HCT116 (cell line): ENCODE results near the gene ABI1. TPM values are rescaled to one million over a fixed set of nuclear protein-coding genes. Genes with fewer than 3 reads are reported as not detected.

Experiments
- ATAC-seq: fragments of 200-7000 bp; cut with Tn5 transposase; 2 replicates; pipeline ENCODE4 v1.9.1; 2020; ENCODE audit warnings: mild to moderate bottlenecking, moderate library complexity
- BruUV-seq: library from RNA; stranded (reverse); fragments of 400-500 nt; replicated peaks from 2 replicates; lab custom pipeline; 2021; lab: Mats Ljungman, UMichigan
- CTCF ChIA-PET: fragments of 300-600 bp; sonication (Branson Sonifier 250); formaldehyde crosslinking; loops from one replicate; lab custom pipeline; 2021; ENCODE audit warnings: antibody characterized with exemption; lab: Charles Lee
- POLR2A ChIA-PET: fragments of 300-600, 350-600 bp; sonication (Branson Sonifier 250); formaldehyde crosslinking; loops from one replicate; lab custom pipeline; 2021; ENCODE audit warnings: antibody characterized with exemption; lab: Charles Lee
- RAD21 ChIA-PET, 2 experiments: fragments of 300-600 bp; sonication (Branson Sonifier 250); formaldehyde crosslinking; loops; one replicate each; lab custom pipeline; 2023; ENCODE audit warnings: low total read pairs in 2 of 2; ENCODE audit not compliant: uncharacterized antibody in 2 of 2, unreplicated experiment in 2 of 2, low non-redundant PET in 1 of 2; lab: Charles Lee
- DNase-seq: peaks from one replicate; pipeline ENCODE4 v3.0.0-alpha.2; 2010; ENCODE audit warnings: low read depth, low spot score
- H2AFZ ChIP-seq: fragments of 200-600 bp; shearing (Covaris generic), sonication (generic); 2 replicates; pipeline ENCODE4 v1.6.1; 2017; ENCODE audit warnings: low read depth, mixed run types, mixed read lengths, antibody characterized with exemption, low read length; ENCODE audit not compliant: poor library complexity, severe bottlenecking
- H3K27ac ChIP-seq: 2 replicates; pipeline ENCODE4 v1.5.1; 2012; ENCODE audit warnings: low read depth, low read length
- H3K27me3 ChIP-seq: fragments of 200-600 bp; sonication (generic); 2 replicates; pipeline ENCODE4 v1.6.1; 2016; ENCODE audit warnings: mixed run types, low read length, mixed read lengths; ENCODE audit not compliant: insufficient read depth
- H3K36me3 ChIP-seq, 2 experiments: fragments of 200-500 bp in 1 of 2; fragments of 200-600 bp in 1 of 2; sonication (Bioruptor generic) in 1 of 2; sonication (generic) in 1 of 2; 2 replicates each; pipeline versions ENCODE4 v1.5.1 to v1.6.1; 2014 to 2016; ENCODE audit warnings: low read length in 2 of 2, inconsistent platforms in 1 of 2, mixed read lengths in 1 of 2, mixed run types in 1 of 2; ENCODE audit not compliant: insufficient read depth in 2 of 2, control insufficient read depth in 1 of 2
- H3K4me1 ChIP-seq, 2 experiments: fragments of 200-600 bp in 1 of 2; sonication (generic) in 1 of 2; 2 replicates each; pipeline versions ENCODE4 v1.5.1 to v1.6.1; 2012 to 2017; ENCODE audit warnings: low read length in 2 of 2, inconsistent platforms in 1 of 2, mild to moderate bottlenecking in 1 of 2, mixed read lengths in 1 of 2, mixed run types in 1 of 2, moderate library complexity in 1 of 2; ENCODE audit not compliant: insufficient read depth in 2 of 2, control insufficient read depth in 1 of 2
- H3K4me2 ChIP-seq: fragments of 200-600 bp; sonication (generic); 2 replicates; pipeline ENCODE4 v1.6.1; 2017; ENCODE audit warnings: mixed run types, low read length, mixed read lengths
- H3K4me3 ChIP-seq, 2 experiments: fragments of 200-600 bp in 1 of 2; sonication (generic) in 1 of 2; replicated peaks in 1 of 2; 2 replicates each; pipeline ENCODE4 v1.5.1; 2011 to 2016; ENCODE audit warnings: low read length in 2 of 2, control low read depth in 1 of 2, low read depth in 1 of 2, mild to moderate bottlenecking in 1 of 2, mixed read lengths in 1 of 2, mixed run types in 1 of 2
- H3K79me2 ChIP-seq: fragments of 200-600 bp; sonication (generic); 2 replicates; pipeline ENCODE4 v1.6.1; 2017; ENCODE audit warnings: mild to moderate bottlenecking, mixed run types, low read length, moderate library complexity, mixed read lengths; ENCODE audit not compliant: insufficient read depth
- H3K9ac ChIP-seq: fragments of 200-600 bp; sonication (generic); 2 replicates; pipeline ENCODE4 v1.6.1; 2016; ENCODE audit warnings: low read length, mixed read lengths
- H3K9me2 ChIP-seq: fragments of 200-600 bp; sonication (generic), shearing (Covaris generic); 2 replicates; pipeline ENCODE4 v1.6.1; 2017; ENCODE audit warnings: mixed run types, mild to moderate bottlenecking, moderate library complexity; ENCODE audit not compliant: insufficient read depth
- H3K9me3 ChIP-seq, 2 experiments: fragments of 200-500 bp in 1 of 2; fragments of 200-600 bp in 1 of 2; sonication (Bioruptor generic) in 1 of 2; sonication (generic) in 1 of 2; 2 replicates each; pipeline ENCODE4 v1.6.1; 2014 to 2017; ENCODE audit warnings: low read length in 2 of 2, mixed read lengths in 2 of 2, inconsistent platforms in 1 of 2, low read depth in 1 of 2, mild to moderate bottlenecking in 1 of 2, mixed run types in 1 of 2, moderate library complexity in 1 of 2; ENCODE audit not compliant: control insufficient read depth in 1 of 2, insufficient read depth in 1 of 2
- H4K20me1 ChIP-seq: fragments of 200-600 bp; sonication (generic), shearing (Covaris generic); 2 replicates; pipeline ENCODE4 v1.6.1; 2017; ENCODE audit warnings: mixed run types, mild to moderate bottlenecking, moderate library complexity; ENCODE audit not compliant: insufficient read depth
- CEBPB ChIP-seq: IDR thresholded peaks from 2 replicates; pipeline ENCODE4 v1.6.1; 2012; ENCODE audit warnings: low read depth
- EGR1 ChIP-seq: IDR thresholded peaks from 2 replicates; pipeline ENCODE4 v1.6.1; 2012; ENCODE audit warnings: low read depth
- JUND ChIP-seq: IDR thresholded peaks from 2 replicates; pipeline ENCODE4 v1.6.1; 2012
- SIN3A ChIP-seq: IDR thresholded peaks from 2 replicates; pipeline ENCODE4 v1.6.1; 2012; ENCODE audit warnings: low read depth
- SP1 ChIP-seq: IDR thresholded peaks from 2 replicates; pipeline ENCODE4 v1.6.1; 2012; ENCODE audit warnings: low read depth
- YY1 ChIP-seq: IDR thresholded peaks from 2 replicates; pipeline ENCODE4 v1.6.1; 2011; ENCODE audit warnings: low read length, low read depth, moderate library complexity, mild to moderate bottlenecking; ENCODE audit not compliant: insufficient replicate concordance; ENCODE audit errors: extremely low read depth
- intact Hi-C: fragments of 100-400 bp; cut with micrococcal nuclease; formaldehyde crosslinking; loops from 2 replicates; pipeline ENCODE4 v1.10.0; 2022
- total RNA-seq: library from RNA; stranded (reverse); gene quantifications from one replicate; pipeline ENCODE4 v1.2.1, GENCODE V29; 2021; ENCODE audit not compliant: unreplicated experiment
- TF ChIP-seq, protein P1 (sequence below): IDR thresholded peaks from 2 replicates; pipeline ENCODE4 v1.6.1; 2012
- TF ChIP-seq, protein P2 (sequence below): IDR thresholded peaks from 2 replicates; pipeline ENCODE4 v1.6.1; 2011; ENCODE audit warnings: mild to moderate bottlenecking, low read length, moderate library complexity; ENCODE audit not compliant: insufficient replicate concordance; ENCODE audit errors: extremely low read depth
- TF ChIP-seq, protein P3 (sequence below): IDR thresholded peaks from 2 replicates; pipeline ENCODE4 v1.6.1; 2012

The ABI1 gene
- total RNA-seq, 1 experiment from 2014 or later, result 34.8 TPM

DNA sequence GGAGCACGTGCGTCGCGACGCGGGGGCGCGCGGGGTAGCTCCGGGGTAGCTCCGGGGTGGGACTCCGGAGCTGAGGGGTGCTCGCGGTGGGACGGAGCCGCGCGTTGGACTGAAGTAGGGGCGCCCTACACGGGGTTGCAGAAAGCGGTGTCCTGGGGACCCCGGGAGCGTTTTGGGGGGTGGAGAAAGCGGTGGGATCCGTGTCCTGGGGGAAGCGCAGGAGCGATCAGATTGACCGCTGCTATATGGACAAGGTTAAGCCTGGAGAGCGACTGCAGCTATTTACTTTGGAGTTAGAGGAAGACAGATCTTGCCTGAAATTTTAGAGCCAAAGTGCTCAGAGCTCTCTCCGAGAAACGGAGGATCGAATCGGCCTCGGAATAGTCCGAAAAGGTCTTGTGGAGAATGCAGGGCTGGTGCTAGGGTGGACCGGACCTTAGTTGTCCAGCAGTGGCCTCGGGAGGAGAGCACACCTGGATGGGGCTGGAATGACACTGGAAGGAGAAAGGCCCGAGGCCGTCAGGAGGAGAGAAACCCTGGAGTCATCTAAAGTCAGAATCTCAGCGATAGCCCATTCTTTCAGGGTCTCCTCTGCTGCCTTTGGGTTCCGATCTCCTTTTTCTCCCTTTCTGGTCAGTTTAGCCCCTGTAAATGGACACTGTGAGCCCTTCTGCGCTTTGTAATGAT is 162.7 kb downstream of the ABI1 start:
- peak overlapping the region; percentile 89 for H3K4me2 ChIP-seq
- H4K20me1 ChIP-seq, result 0 out of 2 replicates have a peak, but pooled peaks cover 4% of the 10 kb centered on the region
- TF ChIP-seq JUND, result no peak
- TF ChIP-seq, protein P1, sequence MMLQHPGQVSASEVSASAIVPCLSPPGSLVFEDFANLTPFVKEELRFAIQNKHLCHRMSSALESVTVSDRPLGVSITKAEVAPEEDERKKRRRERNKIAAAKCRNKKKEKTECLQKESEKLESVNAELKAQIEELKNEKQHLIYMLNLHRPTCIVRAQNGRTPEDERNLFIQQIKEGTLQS, result no peak
- TF ChIP-seq, protein P2, sequence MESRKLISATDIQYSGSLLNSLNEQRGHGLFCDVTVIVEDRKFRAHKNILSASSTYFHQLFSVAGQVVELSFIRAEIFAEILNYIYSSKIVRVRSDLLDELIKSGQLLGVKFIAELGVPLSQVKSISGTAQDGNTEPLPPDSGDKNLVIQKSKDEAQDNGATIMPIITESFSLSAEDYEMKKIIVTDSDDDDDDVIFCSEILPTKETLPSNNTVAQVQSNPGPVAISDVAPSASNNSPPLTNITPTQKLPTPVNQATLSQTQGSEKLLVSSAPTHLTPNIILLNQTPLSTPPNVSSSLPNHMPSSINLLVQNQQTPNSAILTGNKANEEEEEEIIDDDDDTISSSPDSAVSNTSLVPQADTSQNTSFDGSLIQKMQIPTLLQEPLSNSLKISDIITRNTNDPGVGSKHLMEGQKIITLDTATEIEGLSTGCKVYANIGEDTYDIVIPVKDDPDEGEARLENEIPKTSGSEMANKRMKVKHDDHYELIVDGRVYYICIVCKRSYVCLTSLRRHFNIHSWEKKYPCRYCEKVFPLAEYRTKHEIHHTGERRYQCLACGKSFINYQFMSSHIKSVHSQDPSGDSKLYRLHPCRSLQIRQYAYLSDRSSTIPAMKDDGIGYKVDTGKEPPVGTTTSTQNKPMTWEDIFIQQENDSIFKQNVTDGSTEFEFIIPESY, result no peak
- peak; percentile 68; the same call in 1 of the 2 replicates for TF ChIP-seq SIN3A
- TF ChIP-seq, protein P3, sequence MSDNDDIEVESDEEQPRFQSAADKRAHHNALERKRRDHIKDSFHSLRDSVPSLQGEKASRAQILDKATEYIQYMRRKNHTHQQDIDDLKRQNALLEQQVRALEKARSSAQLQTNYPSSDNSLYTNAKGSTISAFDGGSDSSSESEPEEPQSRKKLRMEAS, result no peak; the same call in 1 of the 2 replicates
- no peak for TF ChIP-seq CEBPB
- peak; percentile 38; the same call in 1 of the 2 replicates for TF ChIP-seq EGR1
- TF ChIP-seq SP1, result no peak; the same call in 1 of the 2 replicates
- no peak for TF ChIP-seq YY1
- H3K36me3 ChIP-seq, result peaks cover 6 to 19% of the 10 kb centered on the region in 2 experiments; a peak in 2 of 4 replicates
- no peaks in the 10 kb centered on the region for H3K27me3 ChIP-seq
- no peak for DNase-seq
- no peak overlapping the region for H2AFZ ChIP-seq
- RAD21 ChIA-PET, result no interaction called here
- H3K9me3 ChIP-seq, result no peaks in the 10 kb centered on the region
- H3K4me1 ChIP-seq, result peaks cover 5 to 18% of the 10 kb centered on the region in 2 experiments; a peak in 3 of 4 replicates
- H3K27ac ChIP-seq, result peak overlapping the region; percentile 94
- H3K9ac ChIP-seq, result peak overlapping the region; percentile 94
- intact Hi-C loops, result loop anchor here (10.0 kb wide), 2 partner anchors 93 to 167 kb away; partner anchors contain the start of gene ABI1
- POLR2A ChIA-PET, result no interaction called here
- BruUV-seq, result TSS peak; percentile 57
- ATAC-seq, result no peak; the same call in 1 of the 2 replicates
- peak overlapping the region; percentile 76 to 95 for H3K4me3 ChIP-seq
- peaks cover 56% of the 10 kb centered on the region for H3K79me2 ChIP-seq
- no peaks in the 10 kb centered on the region for H3K9me2 ChIP-seq
- CTCF ChIA-PET, result no interaction called here
